Transverse colon (tissue), 4 donors: ENCODE results near the gene CHCHD6. TPM values are rescaled to one million over a fixed set of nuclear protein-coding genes. Genes with fewer than 3 reads are reported as not detected.

Experiments used
- DNase-seq: peaks from one replicate; pipeline ENCODE4 v3.0.0-alpha.2; 2019
- H3K27ac ChIP-seq, 4 donors: fragments of 200-600 bp; sonication (generic); 2 replicates each; pipeline ENCODE4 v1.5.1; 2016 to 2018; ENCODE audit warnings: inconsistent platforms in 4 of 4
- H3K27me3 ChIP-seq: fragments of 200-600 bp; sonication (generic); 2 replicates; pipeline ENCODE4 v1.5.1; 2017; ENCODE audit warnings: inconsistent platforms
- H3K36me3 ChIP-seq, 4 donors: fragments of 200-600 bp; sonication (generic); 2 replicates each; pipeline ENCODE4 v1.5.1; 2017 to 2019; ENCODE audit warnings: inconsistent platforms in 4 of 4
- H3K4me1 ChIP-seq, 4 donors: fragments of 200-600 bp; sonication (generic); 2 replicates each; pipeline ENCODE4 v1.5.1; 2017 to 2020; ENCODE audit warnings: inconsistent platforms in 4 of 4
- H3K4me3 ChIP-seq, 4 donors: fragments of 200-600 bp; sonication (generic); 1 replicate in 1 of 4; 2 replicates in 3 of 4; pipeline versions ENCODE4 v1.5.1 to v1.6.1; 2017 to 2019; ENCODE audit warnings: inconsistent platforms in 4 of 4
- H3K9me3 ChIP-seq, 2 donors: fragments of 200-600 bp; sonication (generic); 2 replicates each; pipeline ENCODE4 v1.5.1; 2017 to 2019; ENCODE audit warnings: inconsistent platforms in 2 of 2
- EP300 ChIP-seq: sonication (generic); formaldehyde crosslinking; IDR thresholded peaks from one replicate; pipeline ENCODE4 v1.6.1; 2017; ENCODE audit warnings: antibody characterized with exemption, low read depth
- POLR2A ChIP-seq: fragments of 450-650 bp; IDR thresholded peaks from one replicate; pipeline ENCODE4 v1.6.1; 2016; ENCODE audit warnings: antibody characterized with exemption, mild to moderate bottlenecking, moderate library complexity
- POLR2AphosphoS5 ChIP-seq, 3 donors: sonication (generic); formaldehyde crosslinking; IDR thresholded peaks; one replicate each; pipeline ENCODE4 v1.6.1; 2016; ENCODE audit warnings: antibody characterized with exemption in 3 of 3
- whole genome bisulfite sequencing, 2 donors: methylation state at CpG; one replicate each; pipeline ENCODE4 v1.1.5; 2018; ENCODE audit warnings: low coverage in 1 of 2; 5-methylcytosine and 5-hydroxymethylcytosine counted together
- in situ Hi-C, 4 donors: fragments of 200-750 bp; cut with MboI; loops; one replicate each; pipeline versions ENCODE4 v1.15.0 to v1.15.1; 2017; ENCODE audit warnings: low sequenced_read_pairs in 3 of 4, low pct_ligation_motif_present in 1 of 4, low pct_unique_long_range_greater_than_20kb in 1 of 4
- intact Hi-C: fragments of 100-400 bp; cut with DNase I; formaldehyde crosslinking; loops from one replicate; pipeline ENCODE4 v1.15.1; 2023; ENCODE audit warnings: low total_unique reads
- total RNA-seq, 4 donors: library from RNA; depleted of rRNA; stranded (reverse); fragments of >200 nt; gene quantifications; one replicate each; pipeline ENCODE4 v1.1.0, GENCODE V29; 2016
- TF ChIP-seq, protein P1 (sequence below), 5 experiments: fragments of 200-600 bp in 3 of 5; fragments of 450-650 bp in 2 of 5; sonication (generic) in 3 of 5; IDR thresholded peaks; 1 replicate in 2 of 5; 2 replicates in 3 of 5; pipeline ENCODE4 v1.5.1; 2016 to 2017; ENCODE audit warnings: antibody characterized with exemption in 5 of 5, inconsistent platforms in 3 of 5, mild to moderate bottlenecking in 2 of 5, moderate library complexity in 1 of 5

CHCHD6 gene
- total RNA-seq, 4 donors from 2014 or later, result 4.6 to 12.1 (median 5.3) TPM

DNA sequence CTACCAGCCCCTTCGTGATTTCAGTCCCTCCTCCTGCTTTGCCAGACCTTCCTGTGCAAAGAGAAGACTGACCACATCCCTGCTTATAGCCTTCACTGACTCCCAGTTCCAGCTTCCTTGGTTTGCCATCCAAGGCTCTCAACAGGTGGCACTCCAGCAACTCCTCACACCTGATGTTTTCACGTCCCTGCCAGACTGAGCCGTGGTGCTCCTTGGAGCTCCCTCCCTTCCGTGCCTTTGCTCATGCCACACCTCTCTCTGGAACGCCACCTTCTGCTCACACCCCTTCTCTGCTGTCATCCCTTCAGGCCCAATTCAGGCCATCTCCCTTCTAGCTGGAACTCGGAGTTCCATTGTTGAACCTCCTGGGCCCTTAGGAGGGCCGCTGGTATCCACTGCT is 12.0 kb downstream of the CHCHD6 start:
- no peak overlapping the region for H3K4me3 ChIP-seq
- no peaks in the 10 kb centered on the region for H3K4me1 ChIP-seq
- no peak for TF ChIP-seq POLR2AphosphoS5 (IDR thresholded peaks at IDR 0.05)
- no peak for TF ChIP-seq EP300
- TF ChIP-seq, protein P1, sequence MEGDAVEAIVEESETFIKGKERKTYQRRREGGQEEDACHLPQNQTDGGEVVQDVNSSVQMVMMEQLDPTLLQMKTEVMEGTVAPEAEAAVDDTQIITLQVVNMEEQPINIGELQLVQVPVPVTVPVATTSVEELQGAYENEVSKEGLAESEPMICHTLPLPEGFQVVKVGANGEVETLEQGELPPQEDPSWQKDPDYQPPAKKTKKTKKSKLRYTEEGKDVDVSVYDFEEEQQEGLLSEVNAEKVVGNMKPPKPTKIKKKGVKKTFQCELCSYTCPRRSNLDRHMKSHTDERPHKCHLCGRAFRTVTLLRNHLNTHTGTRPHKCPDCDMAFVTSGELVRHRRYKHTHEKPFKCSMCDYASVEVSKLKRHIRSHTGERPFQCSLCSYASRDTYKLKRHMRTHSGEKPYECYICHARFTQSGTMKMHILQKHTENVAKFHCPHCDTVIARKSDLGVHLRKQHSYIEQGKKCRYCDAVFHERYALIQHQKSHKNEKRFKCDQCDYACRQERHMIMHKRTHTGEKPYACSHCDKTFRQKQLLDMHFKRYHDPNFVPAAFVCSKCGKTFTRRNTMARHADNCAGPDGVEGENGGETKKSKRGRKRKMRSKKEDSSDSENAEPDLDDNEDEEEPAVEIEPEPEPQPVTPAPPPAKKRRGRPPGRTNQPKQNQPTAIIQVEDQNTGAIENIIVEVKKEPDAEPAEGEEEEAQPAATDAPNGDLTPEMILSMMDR (IDR thresholded peaks at IDR 0.05), result no peak
- TF ChIP-seq POLR2A, result no peak
- no peak for DNase-seq
- no peak overlapping the region for H3K27ac ChIP-seq
- intact Hi-C loops (no loop called here), in situ Hi-C loops (no loop called here)
- H3K9me3 ChIP-seq, result no peaks in the 10 kb centered on the region
- no peaks in the 10 kb centered on the region for H3K27me3 ChIP-seq
- 77 to 91% methylated on average over 3 to 7 of the region's 7 CpGs for WGBS, 2 donors
- no peaks in the 10 kb centered on the region for H3K36me3 ChIP-seq

DNA sequence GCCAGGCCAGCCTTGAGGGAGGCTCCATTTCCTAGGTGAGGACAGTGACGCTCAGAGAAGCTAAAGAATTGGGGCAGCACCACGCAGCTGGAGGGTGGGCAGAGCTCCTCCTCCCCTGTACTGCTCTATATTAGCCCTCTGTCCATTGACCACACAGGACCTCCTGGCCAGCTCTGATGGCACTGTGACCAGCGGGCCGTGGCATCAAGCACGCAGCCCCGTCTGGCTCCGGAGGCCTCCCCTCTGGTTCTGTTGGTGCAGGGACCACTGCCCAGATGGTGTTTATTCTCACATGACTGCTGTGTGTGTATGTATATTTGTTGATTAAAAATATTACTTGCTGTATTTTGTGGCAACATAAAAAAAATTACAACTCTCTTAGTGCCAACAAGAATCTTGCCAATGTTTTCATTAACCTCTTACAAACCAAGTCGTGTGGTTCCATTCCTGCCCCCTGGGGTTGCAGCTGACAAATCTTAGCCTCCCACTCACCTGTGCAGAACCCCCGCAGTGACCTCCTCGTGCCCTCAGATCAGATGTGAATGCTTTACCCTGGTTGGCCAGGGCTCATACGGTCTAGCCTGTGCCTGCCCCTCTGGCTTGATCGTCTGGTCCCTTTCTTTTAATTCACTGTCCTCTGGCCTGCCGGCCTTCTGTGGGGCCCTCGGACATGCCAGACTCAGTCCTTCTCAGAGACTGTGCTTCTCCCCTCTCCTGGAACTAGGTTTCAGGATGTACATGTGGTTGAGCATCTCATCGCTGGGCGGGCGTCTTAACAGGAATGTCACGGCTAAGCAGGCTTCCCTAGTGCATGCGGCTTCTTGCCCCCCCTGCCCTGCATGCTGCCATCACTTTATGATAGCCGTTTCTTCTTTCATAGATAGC is 14.8 kb downstream of the CHCHD6 start:
- Histone ChIP-seq H3K27me3 (no peaks in the 10 kb centered on the region), H3K27ac (no peak overlapping the region), H3K4me3 (no peak overlapping the region), H3K9me3 (no peaks in the 10 kb centered on the region), H3K4me1 (no peaks in the 10 kb centered on the region), H3K36me3 (no peaks in the 10 kb centered on the region)
- in situ Hi-C loops, result no loop called here
- 79 to 91% methylated on average over 6 to 20 of the region's 20 CpGs for WGBS, 2 donors
- TF ChIP-seq POLR2A, result no peak
- DNase-seq, result no peak
- intact Hi-C loops, result no loop called here

DNA sequence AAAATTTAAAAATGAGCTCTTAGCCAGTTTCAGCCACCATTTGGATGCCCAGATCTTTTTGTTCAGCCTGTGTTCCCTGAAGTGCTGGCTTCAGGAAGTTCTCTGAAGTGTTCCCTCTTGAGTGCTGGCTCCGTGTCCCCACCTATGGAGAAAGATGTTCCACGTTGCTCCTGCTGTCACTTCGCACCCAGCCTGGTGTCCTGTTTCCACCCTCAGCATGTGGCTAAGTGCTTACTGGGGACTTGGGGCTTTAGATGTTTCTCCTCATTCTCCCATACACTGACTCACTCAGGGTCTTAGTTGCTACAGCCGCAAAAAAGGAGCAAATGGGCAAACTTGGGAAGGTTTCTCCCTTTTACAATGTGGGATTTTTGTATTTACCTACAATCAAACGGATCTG is 16.6 kb downstream of the CHCHD6 start:
- Histone ChIP-seq H3K27me3 (no peaks in the 10 kb centered on the region), H3K4me1 (no peaks in the 10 kb centered on the region), H3K9me3 (no peaks in the 10 kb centered on the region), H3K27ac (no peak overlapping the region), H3K36me3 (no peaks in the 10 kb centered on the region), H3K4me3 (no peak overlapping the region)
- in situ Hi-C loops (no loop called here), intact Hi-C loops (no loop called here)
- no peak for DNase-seq
- WGBS, 2 donors, result 88 to 100% methylated on average over 1 to 5 of the region's 5 CpGs
- TF ChIP-seq POLR2AphosphoS5 (IDR thresholded peaks at IDR 0.05) (no peak), POLR2A (no peak), EP300 (no peak)
- TF ChIP-seq, protein P1 (IDR thresholded peaks at IDR 0.05), result no peak

DNA sequence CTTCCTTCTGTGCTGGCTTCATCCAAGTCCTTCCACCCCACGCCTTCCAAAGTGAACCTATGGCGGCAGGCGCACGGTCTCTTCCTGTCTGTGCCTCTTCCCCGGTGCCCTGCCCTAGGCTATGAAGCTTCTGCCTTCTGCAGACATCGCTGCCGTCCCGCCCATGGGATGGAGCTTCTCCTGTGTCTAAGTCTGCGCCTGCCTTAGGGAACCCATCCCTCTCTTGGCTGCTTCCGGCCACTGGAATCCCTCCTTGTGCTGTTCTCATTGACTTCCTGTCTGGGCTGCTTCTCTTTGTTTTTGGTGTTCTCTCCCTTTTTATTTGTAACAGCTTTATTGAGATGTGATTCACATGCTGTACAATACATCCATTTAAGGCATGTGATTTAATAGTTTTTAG is 17.2 kb downstream of the CHCHD6 start:
- no peaks in the 10 kb centered on the region for H3K27me3 ChIP-seq
- no peaks in the 10 kb centered on the region for H3K36me3 ChIP-seq
- DNase-seq, result no peak
- in situ Hi-C loops, result no loop called here
- H3K4me3 ChIP-seq, result no peak overlapping the region
- no peaks in the 10 kb centered on the region for H3K9me3 ChIP-seq
- H3K27ac ChIP-seq, result no peak overlapping the region
- 90 to 95% methylated on average over 3 to 10 of the region's 10 CpGs for WGBS, 2 donors
- intact Hi-C loops, result no loop called here
- no peak for TF ChIP-seq EP300
- TF ChIP-seq, protein P1 (IDR thresholded peaks at IDR 0.05), result no peak
- TF ChIP-seq POLR2AphosphoS5 (IDR thresholded peaks at IDR 0.05), result no peak
- no peak for TF ChIP-seq POLR2A
- H3K4me1 ChIP-seq, result no peaks in the 10 kb centered on the region

DNA sequence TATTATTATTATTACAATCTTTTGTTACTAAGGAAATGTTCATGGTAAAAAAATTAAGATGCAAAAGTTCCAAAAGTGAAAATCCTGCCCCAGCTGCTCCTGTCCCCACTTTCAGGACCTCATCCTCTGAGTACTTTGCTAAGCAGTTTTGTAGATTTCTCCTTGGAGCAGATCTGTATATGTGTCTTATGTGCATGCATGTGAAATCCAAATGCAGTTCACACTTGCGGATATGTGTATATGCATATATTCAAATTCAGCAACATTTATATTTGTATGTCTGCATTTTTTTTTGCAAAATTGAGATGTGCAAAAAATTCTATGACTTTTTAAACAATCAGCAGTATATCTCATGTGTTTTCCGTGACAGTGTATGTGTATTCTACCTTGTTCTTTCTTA is 19.2 kb downstream of the CHCHD6 start:
- in situ Hi-C loops, result no loop called here
- TF ChIP-seq, protein P1 (IDR thresholded peaks at IDR 0.05), result no peak
- no peak for TF ChIP-seq POLR2A
- no peak for TF ChIP-seq POLR2AphosphoS5 (IDR thresholded peaks at IDR 0.05)
- no peak for TF ChIP-seq EP300
- DNase-seq, result no peak
- Histone ChIP-seq H3K27me3 (no peaks in the 10 kb centered on the region), H3K4me1 (no peaks in the 10 kb centered on the region), H3K36me3 (no peaks in the 10 kb centered on the region), H3K4me3 (no peak overlapping the region), H3K27ac (no peak overlapping the region), H3K9me3 (no peaks in the 10 kb centered on the region)
- WGBS, 2 donors, result 97 to 100% methylated on average over 2 of the region's 2 CpGs
- intact Hi-C loops, result no loop called here
